ENCODE data around the gene PIP5K1B. TPM values are rescaled to one million over a fixed set of nuclear protein-coding genes. Genes with fewer than 3 reads are reported as not detected.

PIP5K1B gene
- total RNA-seq, 1 experiment from 2014 or later: not detected

- intact Hi-C loops (cut with micrococcal nuclease; ENCODE audit: unreplicated experiment): no loop called here
- DNase-seq (ENCODE audit: low read depth, low spot score): no peak
- Histone ChIP-seq H3K36me3 (ENCODE audit: control insufficient read depth, insufficient read depth, low read length) (no peaks in the 10 kb centered on the region), H3K4me1 (ENCODE audit: control insufficient read depth, insufficient read depth, low read length) (no peaks in the 10 kb centered on the region), H3K27me3 (ENCODE audit: control insufficient read depth, insufficient read depth, low read length) (no peaks in the 10 kb centered on the region), H3K27ac (ENCODE audit: low read length) (no peak overlapping the region), H3K9me3 (ENCODE audit: control insufficient read depth, insufficient read depth, low read depth, low read length) (no peaks in the 10 kb centered on the region), H3K4me3 (ENCODE audit: low read depth in 2 of 2, low read length in 2 of 2) (no peak overlapping the region)
- BruUV-seq (replicated peaks): no TSS peak
- no peak for ATAC-seq
- ChIA-PET POLR2A (no interaction called here), CTCF (no interaction called here)
- in situ Hi-C loops (cut with HindIII; ENCODE audit: low pct_unique_long_range_greater_than_20kb, low sequenced_read_pairs): no loop called here
- TF ChIP-seq SIN3A (IDR thresholded peaks at IDR 0.05; ENCODE audit: borderline replicate concordance, insufficient read depth, low read depth, low read length) (no peak), CTCF (IDR thresholded peaks at IDR 0.05) (no peak), POLR2AphosphoS5 (IDR thresholded peaks at IDR 0.05; ENCODE audit: low read depth, low read length) (no peak), TCF7L2 (IDR thresholded peaks at IDR 0.05; ENCODE audit: low read depth, low read length) (no peak)
Observed at GRCh38 chr9:68685213-68685612, 19.8 kb upstream of the PIP5K1B start.

- intact Hi-C loops (cut with micrococcal nuclease; ENCODE audit: unreplicated experiment) (no loop called here), in situ Hi-C loops (cut with HindIII; ENCODE audit: low pct_unique_long_range_greater_than_20kb, low sequenced_read_pairs) (no loop called here)
- BruUV-seq (replicated peaks): no TSS peak
- no peak overlapping the region for H3K4me3 ChIP-seq (ENCODE audit: low read depth in 2 of 2, low read length in 2 of 2)
- H3K9me3 ChIP-seq (ENCODE audit: control insufficient read depth, insufficient read depth, low read depth, low read length): no peaks in the 10 kb centered on the region
- no peaks in the 10 kb centered on the region for H3K27me3 ChIP-seq (ENCODE audit: control insufficient read depth, insufficient read depth, low read length)
- DNase-seq (ENCODE audit: low read depth, low spot score) (peak; percentile 13), ATAC-seq (no peak)
- peak; percentile 43 for TF ChIP-seq CTCF (IDR thresholded peaks at IDR 0.05)
- no peak for TF ChIP-seq REST (IDR thresholded peaks at IDR 0.05; ENCODE audit: insufficient read depth in 1 of 2, low read depth in 2 of 2, low read length in 1 of 2)
- ChIA-PET POLR2A (no interaction called here), CTCF (no interaction called here)
- no peak overlapping the region for H3K27ac ChIP-seq (ENCODE audit: low read length)
- no peaks in the 10 kb centered on the region for H3K4me1 ChIP-seq (ENCODE audit: control insufficient read depth, insufficient read depth, low read length)
- no peaks in the 10 kb centered on the region for H3K36me3 ChIP-seq (ENCODE audit: control insufficient read depth, insufficient read depth, low read length)
Observed at GRCh38 chr9:68685770-68686169, 19.3 kb upstream of the PIP5K1B start.

- Histone ChIP-seq H3K4me1 (ENCODE audit: control insufficient read depth, insufficient read depth, low read length) (no peaks in the 10 kb centered on the region), H3K27ac (ENCODE audit: low read length) (no peak overlapping the region), H3K36me3 (ENCODE audit: control insufficient read depth, insufficient read depth, low read length) (no peaks in the 10 kb centered on the region), H3K4me3 (ENCODE audit: low read depth in 2 of 2, low read length in 2 of 2) (no peak overlapping the region), H3K27me3 (ENCODE audit: control insufficient read depth, insufficient read depth, low read length) (no peaks in the 10 kb centered on the region; the same call in 1 of the 2 replicates), H3K9me3 (ENCODE audit: control insufficient read depth, insufficient read depth, low read depth, low read length) (no peaks in the 10 kb centered on the region)
- BruUV-seq (replicated peaks): no TSS peak
- DNase-seq (ENCODE audit: low read depth, low spot score) (no peak), ATAC-seq (no peak; the same call in 1 of the 2 replicates)
- in situ Hi-C loops (cut with HindIII; ENCODE audit: low pct_unique_long_range_greater_than_20kb, low sequenced_read_pairs): no loop called here
- intact Hi-C loops (cut with micrococcal nuclease; ENCODE audit: unreplicated experiment): loop anchor here (10.0 kb wide), 1 partner anchor 45 kb away; no protein-coding TSS in a partner anchor
- no peak for TF ChIP-seq POLR2AphosphoS5 (IDR thresholded peaks at IDR 0.05; ENCODE audit: low read depth, low read length)
- no peak for TF ChIP-seq REST (IDR thresholded peaks at IDR 0.05; ENCODE audit: insufficient read depth in 1 of 2, low read depth in 2 of 2, low read length in 1 of 2)
- TF ChIP-seq SIN3A (IDR thresholded peaks at IDR 0.05; ENCODE audit: borderline replicate concordance, insufficient read depth, low read depth, low read length): no peak
- no peak for TF ChIP-seq CTCF (IDR thresholded peaks at IDR 0.05)
- no peak for TF ChIP-seq TCF7L2 (IDR thresholded peaks at IDR 0.05; ENCODE audit: low read depth, low read length)
- CTCF ChIA-PET: no interaction called here
- POLR2A ChIA-PET: no interaction called here
Observed at GRCh38 chr9:68690088-68690487, 15.0 kb upstream of the PIP5K1B start.
